GM23248 (cell line): ENCODE results near the gene AKT3.

Experiments
- EZH2 ChIP-seq: fragments of 200-600 bp; sonication (generic); IDR thresholded peaks from 2 replicates; pipeline ENCODE4 v1.6.1; 2018; ENCODE audit warnings: antibody characterized with exemption, mild to moderate bottlenecking; ENCODE audit not compliant: insufficient read depth, poor library complexity, severe bottlenecking
- EZH2phosphoT487 ChIP-seq: fragments of 200-600 bp; sonication (generic); IDR thresholded peaks from 2 replicates; pipeline ENCODE4 v1.6.1; 2018; ENCODE audit warnings: antibody characterized with exemption, moderate library complexity, mild to moderate bottlenecking, low read depth; ENCODE audit not compliant: insufficient read depth

DNA sequence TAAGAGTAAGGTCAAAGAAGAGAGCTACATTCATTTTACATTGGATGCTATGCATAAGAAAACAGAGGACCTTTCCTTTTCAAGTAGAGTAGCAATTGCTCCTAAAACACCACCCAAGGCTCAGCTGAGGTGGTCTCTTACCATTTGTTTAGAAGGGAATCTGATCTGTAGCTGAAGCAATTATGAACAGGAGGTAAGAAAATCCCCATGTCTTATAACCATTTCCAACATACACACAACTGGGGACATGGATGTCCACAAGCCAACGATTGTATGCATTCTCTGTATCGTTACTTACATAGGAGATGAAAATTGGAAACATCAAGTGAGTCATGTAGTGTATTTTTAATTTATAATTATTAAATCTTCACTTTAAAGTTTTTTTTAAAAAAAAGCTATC is 132.0 kb downstream of the AKT3 start:
- TF ChIP-seq EZH2 (no peak), EZH2phosphoT487 (no peak)
